HepG2 (cell line): Measurements from ENCODE around the gene PAXX. TPM values are rescaled to one million over a fixed set of nuclear protein-coding genes. Genes with fewer than 3 reads are reported as not detected.

Source experiments
- ARNT2 ChIP-seq: sonication (generic); formaldehyde crosslinking; IDR thresholded peaks from 2 replicates; pipeline ENCODE4 v1.8.0; 2022; ENCODE audit warnings: mild to moderate bottlenecking, low read depth, missing genetic modification reagents, moderate library complexity
- CENPX ChIP-seq: sonication (generic); formaldehyde crosslinking; IDR thresholded peaks from 2 replicates; pipeline ENCODE4 v1.9.0; 2021; ENCODE audit warnings: mild to moderate bottlenecking, missing genetic modification reagents, moderate library complexity
- GABPB1 ChIP-seq: IDR thresholded peaks from 2 replicates; pipeline ENCODE4 v1.6.1; 2016; ENCODE audit warnings: mild to moderate bottlenecking, missing genetic modification reagents, moderate library complexity, missing compliant biosample characterization
- HMGXB4 ChIP-seq, 2 experiments: sonication (generic) in 1 of 2; formaldehyde crosslinking in 1 of 2; IDR thresholded peaks; 2 replicates each; pipeline versions ENCODE4 v1.4.0 to v1.6.1; 2018 to 2020; ENCODE audit warnings: missing genetic modification reagents in 2 of 2, borderline replicate concordance in 1 of 2, low read depth in 1 of 2, mild to moderate bottlenecking in 1 of 2, missing biosample characterization in 1 of 2
- SSRP1 ChIP-seq: IDR thresholded peaks from 2 replicates; pipeline ENCODE4 v1.6.1; 2016; ENCODE audit warnings: control low read depth
- TFDP2 ChIP-seq: sonication (generic); formaldehyde crosslinking; IDR thresholded peaks from 2 replicates; pipeline ENCODE4 v1.4.0; 2020; ENCODE audit warnings: missing genetic modification reagents
- TOPORS ChIP-seq: sonication (generic); formaldehyde crosslinking; IDR thresholded peaks from 2 replicates; pipeline ENCODE4 v1.8.0; 2023; ENCODE audit warnings: mild to moderate bottlenecking, missing genetic modification reagents
- ZFP82 ChIP-seq: sonication (generic); formaldehyde crosslinking; IDR thresholded peaks from 2 replicates; pipeline ENCODE4 v1.5.1; 2020; ENCODE audit warnings: mild to moderate bottlenecking, missing genetic modification reagents, borderline replicate concordance
- ZNF484 ChIP-seq: sonication (generic); formaldehyde crosslinking; IDR thresholded peaks from 2 replicates; pipeline ENCODE4 v1.5.1; 2020; ENCODE audit warnings: mild to moderate bottlenecking, low read depth, missing genetic modification reagents, borderline replicate concordance
- ZNF564 ChIP-seq: sonication (generic); formaldehyde crosslinking; IDR thresholded peaks from 2 replicates; pipeline ENCODE4 v1.8.1; 2023; ENCODE audit warnings: mild to moderate bottlenecking, missing genetic modification reagents
- ZNF709 ChIP-seq: sonication (generic); formaldehyde crosslinking; IDR thresholded peaks from 2 replicates; pipeline ENCODE4 v1.5.0; 2020; ENCODE audit warnings: mild to moderate bottlenecking, missing genetic modification reagents
- polyA plus RNA-seq, 8 experiments: library from polyadenylated mRNA; depleted of rRNA in 3 of 8; stranded (reverse) in 7 of 8; unstranded in 1 of 8; fragments of >200 nt; fragmentation: Illumina TruSeq in 4 of 8; extraction: Trizol in 4 of 8; gene quantifications; 2 replicates each; pipeline versions ENCODE4 v1.2.1 to v1.2.3, GENCODE V29; 2011 to 2016; ENCODE audit warnings: low read depth in 4 of 8, missing spikeins in 1 of 8, mixed read lengths in 1 of 8; ENCODE audit not compliant: insufficient read depth in 1 of 8
- total RNA-seq, 5 experiments: library from RNA; depleted of rRNA; stranded (reverse); fragments of >200 nt; fragmentation: Illumina TruSeq; extraction: Trizol; gene quantifications; 2 replicates each; pipeline ENCODE4 v1.2.3, GENCODE V29; 2016; ENCODE audit warnings: low read depth in 1 of 5
- TF ChIP-seq, protein P1 (sequence below): sonication (generic); formaldehyde crosslinking; IDR thresholded peaks from 2 replicates; pipeline ENCODE4 v1.4.0; 2020; ENCODE audit warnings: missing genetic modification reagents, borderline replicate concordance
- TF ChIP-seq, protein P2 (sequence below): sonication (generic); formaldehyde crosslinking; IDR thresholded peaks from 2 replicates; pipeline ENCODE4 v1.4.0; 2020; ENCODE audit warnings: missing genetic modification reagents
- TF ChIP-seq, protein P3 (sequence below): sonication (generic); formaldehyde crosslinking; IDR thresholded peaks from 2 replicates; pipeline ENCODE4 v1.5.0; 2020; ENCODE audit warnings: missing genetic modification reagents
- TF ChIP-seq, protein P4 (sequence below): sonication (generic); formaldehyde crosslinking; IDR thresholded peaks from 2 replicates; pipeline ENCODE4 v1.4.0; 2020; ENCODE audit warnings: missing genetic modification reagents
- TF ChIP-seq, protein P5 (sequence below): sonication (generic); formaldehyde crosslinking; IDR thresholded peaks from 2 replicates; pipeline ENCODE4 v1.4.0; 2020; ENCODE audit warnings: missing genetic modification reagents

PAXX gene
- total and polyA plus RNA-seq, 2 of the 13 experiments (the other 11 are each of a cell fraction or from before 2014, with no cell fraction given), result 14.0 to 31.9 TPM

GRCh38 chr9:137028263-137029057 is 36.2 kb downstream of the PAXX start (continued):
- TF ChIP-seq ZNF709 (CRISPR knock-in tag) (0 out of 2 replicates have a peak, but pooled peaks have one; percentile 32), ZNF484 (no peak), GABPB1 (peak; percentile 37; the same call in 1 of the 2 replicates), ZNF564 (CRISPR knock-in tag) (no peak), SSRP1 (CRISPR knock-in tag) (no peak), HMGXB4 (CRISPR knock-in tag; IDR thresholded peaks at IDR 0.05; ENCODE audit: borderline replicate concordance in 1 of 2, low read depth in 1 of 2) (peak in 1 of 2 experiments; percentile 24; a peak in 1 of 4 replicates), ARNT2 (0 out of 2 replicates have a peak, but pooled peaks have one; percentile 14), TFDP2 (no peak), ZFP82 (CRISPR knock-in tag) (no peak), TOPORS (CRISPR knock-in tag) (no peak), CENPX (CRISPR knock-in tag) (no peak)
- TF ChIP-seq, protein P1, sequence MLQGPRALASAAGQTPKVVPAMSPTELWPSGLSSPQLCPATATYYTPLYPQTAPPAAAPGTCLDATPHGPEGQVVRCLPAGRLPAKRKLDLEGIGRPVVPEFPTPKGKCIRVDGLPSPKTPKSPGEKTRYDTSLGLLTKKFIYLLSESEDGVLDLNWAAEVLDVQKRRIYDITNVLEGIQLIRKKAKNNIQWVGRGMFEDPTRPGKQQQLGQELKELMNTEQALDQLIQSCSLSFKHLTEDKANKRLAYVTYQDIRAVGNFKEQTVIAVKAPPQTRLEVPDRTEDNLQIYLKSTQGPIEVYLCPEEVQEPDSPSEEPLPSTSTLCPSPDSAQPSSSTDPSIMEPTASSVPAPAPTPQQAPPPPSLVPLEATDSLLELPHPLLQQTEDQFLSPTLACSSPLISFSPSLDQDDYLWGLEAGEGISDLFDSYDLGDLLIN, result no peak
- TF ChIP-seq, protein P2, sequence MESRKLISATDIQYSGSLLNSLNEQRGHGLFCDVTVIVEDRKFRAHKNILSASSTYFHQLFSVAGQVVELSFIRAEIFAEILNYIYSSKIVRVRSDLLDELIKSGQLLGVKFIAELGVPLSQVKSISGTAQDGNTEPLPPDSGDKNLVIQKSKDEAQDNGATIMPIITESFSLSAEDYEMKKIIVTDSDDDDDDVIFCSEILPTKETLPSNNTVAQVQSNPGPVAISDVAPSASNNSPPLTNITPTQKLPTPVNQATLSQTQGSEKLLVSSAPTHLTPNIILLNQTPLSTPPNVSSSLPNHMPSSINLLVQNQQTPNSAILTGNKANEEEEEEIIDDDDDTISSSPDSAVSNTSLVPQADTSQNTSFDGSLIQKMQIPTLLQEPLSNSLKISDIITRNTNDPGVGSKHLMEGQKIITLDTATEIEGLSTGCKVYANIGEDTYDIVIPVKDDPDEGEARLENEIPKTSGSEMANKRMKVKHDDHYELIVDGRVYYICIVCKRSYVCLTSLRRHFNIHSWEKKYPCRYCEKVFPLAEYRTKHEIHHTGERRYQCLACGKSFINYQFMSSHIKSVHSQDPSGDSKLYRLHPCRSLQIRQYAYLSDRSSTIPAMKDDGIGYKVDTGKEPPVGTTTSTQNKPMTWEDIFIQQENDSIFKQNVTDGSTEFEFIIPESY (CRISPR knock-in tag), result 0 out of 2 replicates have a peak, but pooled peaks have one; percentile 5
- TF ChIP-seq, protein P3, sequence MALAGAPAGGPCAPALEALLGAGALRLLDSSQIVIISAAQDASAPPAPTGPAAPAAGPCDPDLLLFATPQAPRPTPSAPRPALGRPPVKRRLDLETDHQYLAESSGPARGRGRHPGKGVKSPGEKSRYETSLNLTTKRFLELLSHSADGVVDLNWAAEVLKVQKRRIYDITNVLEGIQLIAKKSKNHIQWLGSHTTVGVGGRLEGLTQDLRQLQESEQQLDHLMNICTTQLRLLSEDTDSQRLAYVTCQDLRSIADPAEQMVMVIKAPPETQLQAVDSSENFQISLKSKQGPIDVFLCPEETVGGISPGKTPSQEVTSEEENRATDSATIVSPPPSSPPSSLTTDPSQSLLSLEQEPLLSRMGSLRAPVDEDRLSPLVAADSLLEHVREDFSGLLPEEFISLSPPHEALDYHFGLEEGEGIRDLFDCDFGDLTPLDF, result no peak
- TF ChIP-seq, protein P4, sequence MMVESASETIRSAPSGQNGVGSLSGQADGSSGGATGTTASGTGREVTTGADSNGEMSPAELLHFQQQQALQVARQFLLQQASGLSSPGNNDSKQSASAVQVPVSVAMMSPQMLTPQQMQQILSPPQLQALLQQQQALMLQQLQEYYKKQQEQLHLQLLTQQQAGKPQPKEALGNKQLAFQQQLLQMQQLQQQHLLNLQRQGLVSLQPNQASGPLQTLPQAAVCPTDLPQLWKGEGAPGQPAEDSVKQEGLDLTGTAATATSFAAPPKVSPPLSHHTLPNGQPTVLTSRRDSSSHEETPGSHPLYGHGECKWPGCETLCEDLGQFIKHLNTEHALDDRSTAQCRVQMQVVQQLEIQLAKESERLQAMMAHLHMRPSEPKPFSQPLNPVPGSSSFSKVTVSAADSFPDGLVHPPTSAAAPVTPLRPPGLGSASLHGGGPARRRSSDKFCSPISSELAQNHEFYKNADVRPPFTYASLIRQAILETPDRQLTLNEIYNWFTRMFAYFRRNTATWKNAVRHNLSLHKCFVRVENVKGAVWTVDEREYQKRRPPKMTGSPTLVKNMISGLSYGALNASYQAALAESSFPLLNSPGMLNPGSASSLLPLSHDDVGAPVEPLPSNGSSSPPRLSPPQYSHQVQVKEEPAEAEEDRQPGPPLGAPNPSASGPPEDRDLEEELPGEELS (CRISPR knock-in tag), result no peak
- TF ChIP-seq, protein P5, sequence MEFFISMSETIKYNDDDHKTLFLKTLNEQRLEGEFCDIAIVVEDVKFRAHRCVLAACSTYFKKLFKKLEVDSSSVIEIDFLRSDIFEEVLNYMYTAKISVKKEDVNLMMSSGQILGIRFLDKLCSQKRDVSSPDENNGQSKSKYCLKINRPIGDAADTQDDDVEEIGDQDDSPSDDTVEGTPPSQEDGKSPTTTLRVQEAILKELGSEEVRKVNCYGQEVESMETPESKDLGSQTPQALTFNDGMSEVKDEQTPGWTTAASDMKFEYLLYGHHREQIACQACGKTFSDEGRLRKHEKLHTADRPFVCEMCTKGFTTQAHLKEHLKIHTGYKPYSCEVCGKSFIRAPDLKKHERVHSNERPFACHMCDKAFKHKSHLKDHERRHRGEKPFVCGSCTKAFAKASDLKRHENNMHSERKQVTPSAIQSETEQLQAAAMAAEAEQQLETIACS (CRISPR knock-in tag), result no peak; the same call in 1 of the 2 replicates
